ENCODE measurements around the gene CACNB4.
"Not testable (repeated sequence)": the region's sequence is repeated elsewhere in the genome, so short reads cannot be mapped to it uniquely, and the experiment has no call there.

CACNB4 gene

DNA sequence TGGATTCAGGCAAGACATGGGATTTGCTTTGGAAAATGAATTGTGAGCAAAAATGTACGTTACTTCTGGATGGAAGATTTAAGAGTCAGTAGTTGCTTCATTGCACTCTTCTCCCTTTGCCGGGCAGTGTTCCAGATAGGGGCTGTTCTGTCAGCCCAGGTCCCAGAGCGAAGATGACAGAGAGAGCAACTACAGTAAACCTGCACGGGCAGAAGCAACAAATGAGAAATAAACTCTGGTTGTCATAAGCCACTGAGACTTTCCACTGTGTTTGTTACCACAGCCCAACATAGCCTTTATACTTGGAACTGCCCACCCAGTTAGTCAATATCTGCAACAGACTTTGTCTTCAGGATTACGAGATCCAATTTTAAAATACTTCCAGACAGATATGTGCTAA lies 83.3 kb downstream of the CACNB4 start:
- no peak for DNase-seq

DNA sequence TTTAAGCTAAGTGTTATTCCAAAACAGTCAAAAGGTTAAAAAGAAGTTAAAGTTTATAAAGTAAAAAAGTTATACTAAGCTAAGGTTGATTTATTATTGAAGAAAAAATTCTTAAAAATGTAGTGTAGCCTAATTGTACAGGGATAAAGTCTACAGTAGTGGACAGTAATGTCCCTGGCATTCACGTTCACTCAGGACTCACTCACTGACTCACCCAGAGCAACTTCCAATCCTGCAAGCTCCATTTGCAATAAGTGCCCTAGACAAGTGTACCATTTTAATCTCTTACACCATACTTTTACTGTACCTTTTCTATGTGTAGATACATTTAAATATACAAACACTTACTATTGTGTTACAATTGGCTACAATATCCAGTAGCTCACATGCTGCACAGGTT lies 86.1 kb downstream of the CACNB4 start:
- no peak for DNase-seq

DNA sequence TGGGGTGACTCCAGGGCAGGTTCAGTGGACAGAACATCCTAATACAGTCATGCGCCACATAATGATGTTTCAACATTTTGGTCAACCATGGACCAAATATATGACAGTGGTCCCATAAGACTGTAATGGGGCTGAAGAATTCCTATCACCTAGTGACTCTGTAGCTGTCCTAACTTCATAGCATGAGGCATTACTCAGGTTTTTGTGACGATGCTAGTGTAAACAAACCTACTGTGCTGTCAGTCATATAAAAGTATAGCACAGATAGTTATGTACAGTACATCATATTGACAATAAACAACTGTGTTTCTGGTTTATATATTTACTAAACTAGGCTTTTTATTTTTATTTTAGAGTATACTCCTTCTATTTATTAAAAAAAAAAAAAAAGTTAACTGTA lies 87.1 kb downstream of the CACNB4 start:
- DNase-seq = no peak

DNA sequence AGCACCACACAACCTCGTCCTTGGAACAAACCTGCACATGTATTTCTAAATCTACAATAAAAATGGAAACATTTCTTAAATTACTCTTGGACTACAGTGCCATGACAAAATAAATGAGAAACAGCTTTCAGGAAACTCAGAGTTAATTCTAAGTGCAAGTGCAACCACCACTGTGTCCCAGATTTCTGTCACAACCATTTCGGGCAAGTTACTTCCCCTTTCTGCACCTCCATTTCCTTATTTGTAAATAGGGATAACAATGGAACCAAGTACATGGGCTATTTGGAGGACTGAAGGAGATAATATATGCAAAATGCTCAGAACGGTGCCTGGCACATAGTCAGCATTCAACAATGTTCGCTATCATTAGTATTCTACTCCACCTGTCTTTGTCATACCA lies 93.2 kb downstream of the CACNB4 start:
- no peak for DNase-seq

DNA sequence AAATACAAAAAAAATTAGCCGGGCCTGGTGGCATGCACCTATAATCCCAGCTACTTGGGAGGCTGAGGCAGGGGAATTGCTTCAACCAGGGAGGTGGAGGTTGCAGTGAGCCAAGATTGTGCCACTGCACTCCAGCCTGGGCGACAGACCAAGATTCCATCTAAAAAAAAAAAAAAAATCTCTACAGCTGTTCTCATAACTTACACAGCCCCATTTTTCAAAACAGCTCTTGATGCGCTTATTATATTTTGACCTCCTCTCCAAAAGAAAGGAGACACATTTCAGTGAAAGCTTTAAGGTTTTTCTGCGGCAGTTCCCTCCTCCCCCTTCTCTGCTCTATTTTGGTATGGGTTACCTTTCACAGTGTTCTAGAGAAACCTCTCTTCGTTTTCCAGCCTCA lies 95.6 kb downstream of the CACNB4 start:
- not testable (repeated sequence) for DNase-seq

DNA sequence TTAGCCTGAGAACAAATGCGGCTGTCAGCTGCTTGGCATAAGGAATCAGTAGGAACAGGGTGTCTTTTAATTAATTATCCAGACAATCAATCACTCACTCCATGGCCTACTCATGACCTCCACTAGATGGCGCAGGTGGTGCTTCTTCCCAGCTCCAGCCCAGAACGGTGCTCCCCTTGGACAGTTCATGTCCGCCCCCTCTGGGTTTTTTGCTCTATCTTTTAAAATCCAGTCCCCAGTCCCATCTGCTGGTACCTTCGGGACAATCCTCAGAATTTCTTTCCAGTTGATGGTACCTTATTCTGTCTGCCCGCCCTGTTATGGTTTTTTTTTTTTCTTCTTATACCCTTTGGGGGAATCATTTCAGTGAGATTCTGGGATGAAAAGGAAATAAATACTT lies 99.8 kb downstream of the CACNB4 start:
- DNase-seq = peak; percentile 51

DNA sequence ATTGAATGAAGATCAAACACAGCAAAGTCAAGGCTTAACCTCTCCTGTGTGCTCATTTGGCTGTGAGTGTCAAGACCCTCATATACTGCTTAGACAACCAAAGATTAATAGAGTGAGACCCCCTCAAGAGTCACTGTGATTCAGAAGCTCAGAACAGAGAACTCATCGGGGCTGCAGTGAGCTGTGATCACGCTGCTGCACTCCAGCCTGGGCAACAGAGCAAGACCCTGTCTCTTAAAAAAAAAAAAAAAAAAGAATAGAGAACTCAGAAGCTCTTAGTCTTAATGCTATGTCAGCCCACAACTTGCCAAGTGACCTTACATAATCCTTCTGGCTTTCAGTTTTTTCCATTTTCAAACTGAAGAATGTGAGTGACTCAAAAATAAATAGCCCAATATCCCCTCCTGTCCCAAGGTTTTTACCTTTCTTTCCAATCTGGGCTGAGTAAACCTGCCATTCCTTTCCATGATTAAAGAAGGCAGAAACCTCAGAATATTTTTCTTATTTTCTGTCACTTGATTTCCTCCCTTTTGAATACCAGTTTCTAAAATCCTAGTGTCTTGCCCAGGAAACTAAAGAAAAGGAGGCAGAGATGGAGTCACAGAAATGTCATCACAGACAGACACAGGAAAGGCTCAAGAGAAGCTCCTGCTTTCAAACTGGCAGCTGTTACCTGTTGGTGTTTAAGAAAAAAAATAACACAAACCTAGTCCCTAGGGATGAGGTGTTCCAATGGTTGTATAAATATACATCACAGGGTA lies 102.4 kb downstream of the CACNB4 start:
- no peak for DNase-seq

DNA sequence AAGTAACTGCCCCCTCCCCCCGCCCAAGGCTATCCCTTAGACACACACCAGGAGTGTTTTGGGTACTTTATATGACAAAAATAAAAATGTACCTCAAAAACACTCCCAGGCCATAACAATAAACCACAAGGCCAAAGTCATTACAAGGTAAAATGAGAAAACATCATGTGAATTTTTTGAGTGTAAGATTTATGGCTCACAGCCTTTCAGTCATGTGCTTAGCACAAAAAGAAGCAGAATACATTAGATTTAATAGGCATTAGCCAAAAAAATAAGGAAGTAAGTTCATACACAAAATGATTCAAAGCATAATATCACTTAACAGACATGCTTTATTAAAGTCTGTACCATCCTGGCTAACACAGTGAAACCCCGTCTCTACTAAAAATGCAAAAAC lies 103.7 kb downstream of the CACNB4 start:
- DNase-seq = no peak

DNA sequence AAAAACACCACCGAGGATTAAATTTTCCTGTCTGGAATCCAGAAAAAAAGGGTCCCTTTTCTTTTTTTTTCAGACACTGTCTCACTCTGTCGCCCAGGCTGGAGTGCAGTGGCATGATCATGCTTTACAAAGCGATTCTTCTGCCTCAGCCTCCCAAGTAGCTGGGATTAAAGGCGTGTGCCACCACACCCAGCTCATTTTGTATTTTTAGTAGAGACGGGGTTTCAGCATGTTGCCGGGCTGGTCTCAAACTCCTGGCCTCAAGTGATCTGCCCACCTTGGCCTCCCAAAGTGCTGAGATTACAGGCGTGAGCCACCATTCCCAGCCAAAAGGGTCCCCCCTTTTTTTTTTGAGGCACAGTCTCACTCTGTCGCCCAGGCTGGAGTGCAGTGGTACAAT lies 104.7 kb downstream of the CACNB4 start:
- not testable (repeated sequence) for DNase-seq

DNA sequence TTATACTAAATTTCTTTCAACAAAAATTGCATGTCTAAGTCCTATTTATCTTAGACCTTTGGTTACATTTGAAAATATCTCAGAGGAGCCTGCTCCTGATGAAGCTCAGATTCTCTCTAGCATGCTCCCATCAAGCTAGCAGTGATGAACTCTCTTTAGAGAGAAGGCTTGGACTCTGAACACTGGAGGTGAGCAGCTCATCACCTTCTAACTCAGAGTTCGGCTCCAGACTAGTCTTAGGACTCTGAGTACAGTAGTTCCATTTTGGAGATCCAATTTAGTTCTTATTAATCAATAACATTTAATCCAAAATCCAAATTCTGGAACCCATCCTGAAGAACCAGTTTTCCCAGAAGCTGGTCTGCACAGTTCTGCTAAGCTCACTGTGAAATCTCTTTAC lies 107.8 kb downstream of the CACNB4 start:
- DNase-seq = no peak

DNA sequence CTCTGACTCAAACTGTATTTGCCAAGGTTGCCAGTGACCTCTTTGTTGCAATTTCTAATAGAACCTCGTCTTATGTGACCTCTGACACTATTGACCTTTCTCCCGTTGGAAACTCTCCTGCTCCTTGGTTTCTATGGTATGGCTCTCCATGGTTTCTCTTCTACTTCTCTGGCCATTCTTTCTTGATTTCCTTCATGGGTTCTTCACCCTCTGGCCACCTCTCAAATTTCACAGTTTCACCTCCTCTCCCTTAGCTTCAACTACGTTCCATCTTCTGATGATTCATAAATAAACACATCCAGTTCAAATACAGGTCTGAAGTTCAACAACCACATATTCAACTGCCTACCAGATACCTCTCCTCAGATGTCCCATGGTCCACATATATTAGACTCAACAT lies 109.5 kb downstream of the CACNB4 start:
- no peak for DNase-seq

DNA sequence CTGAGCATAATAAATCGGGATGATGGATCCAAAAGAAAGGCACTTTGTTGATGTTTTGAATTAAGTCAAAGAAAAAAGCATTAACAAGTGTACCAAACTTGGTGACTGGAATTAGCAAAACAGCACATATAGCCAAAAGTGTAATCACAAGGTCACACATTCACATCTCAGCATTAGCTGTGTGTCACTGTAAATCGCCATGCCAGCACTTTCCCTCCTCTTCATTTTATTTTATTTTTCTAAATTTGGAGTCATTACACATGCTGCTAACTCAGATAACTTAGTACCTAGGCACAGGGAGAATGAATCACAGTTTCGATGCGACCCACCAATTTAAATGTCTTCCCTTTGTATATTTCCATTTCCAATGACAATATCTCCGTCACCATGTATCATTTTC lies 111.4 kb downstream of the CACNB4 start:
- DNase-seq = no peak

DNA sequence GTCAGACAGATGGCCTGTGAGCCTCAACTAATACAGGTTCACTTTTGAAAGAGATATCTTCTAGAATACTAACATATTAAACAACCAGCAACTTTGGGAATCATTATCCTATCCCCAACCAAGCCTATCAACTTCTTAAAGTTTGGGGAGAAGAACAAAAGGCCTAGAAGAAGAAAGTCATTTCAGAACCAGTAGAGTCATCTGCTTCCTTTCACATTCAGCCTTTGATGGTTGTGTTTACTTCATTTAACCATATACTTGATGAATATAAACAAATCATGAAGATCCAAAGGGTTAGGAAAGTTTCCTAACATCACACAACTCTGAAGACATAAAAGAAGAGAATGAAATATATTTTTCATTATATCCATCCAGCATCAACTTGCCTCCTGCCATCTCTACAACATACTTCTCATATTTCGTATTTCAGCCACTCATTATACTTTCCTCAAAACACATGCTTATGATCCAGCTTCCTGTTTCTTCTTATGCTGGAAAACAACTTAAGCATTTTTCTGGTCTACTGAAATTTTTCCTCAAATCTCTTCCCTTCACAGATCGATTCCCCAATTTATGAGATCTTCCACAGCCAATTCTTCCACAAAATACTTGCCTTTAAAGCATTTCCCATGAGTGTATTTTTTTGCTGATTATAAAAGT lies 114.3 kb downstream of the CACNB4 start:
- no peak for DNase-seq

DNA sequence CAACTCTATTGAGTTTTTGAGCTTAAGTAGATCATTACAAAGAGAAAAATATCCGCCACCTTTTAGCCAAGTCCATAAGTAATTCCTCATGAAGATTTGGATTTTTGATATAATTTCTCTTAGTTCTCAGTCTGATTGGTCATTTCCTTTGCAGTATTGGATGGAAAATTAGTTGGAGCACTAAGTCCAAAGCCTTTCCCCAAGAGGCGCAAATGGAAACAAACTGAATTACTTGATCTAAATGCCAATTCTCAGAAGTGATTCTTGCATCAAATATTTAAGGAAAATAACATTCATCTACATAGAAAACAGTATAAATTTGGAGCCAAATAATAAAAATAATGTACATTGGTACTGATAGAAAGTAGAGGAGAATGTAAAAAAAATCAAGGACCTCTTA lies 115.6 kb downstream of the CACNB4 start:
- DNase-seq = no peak

DNA sequence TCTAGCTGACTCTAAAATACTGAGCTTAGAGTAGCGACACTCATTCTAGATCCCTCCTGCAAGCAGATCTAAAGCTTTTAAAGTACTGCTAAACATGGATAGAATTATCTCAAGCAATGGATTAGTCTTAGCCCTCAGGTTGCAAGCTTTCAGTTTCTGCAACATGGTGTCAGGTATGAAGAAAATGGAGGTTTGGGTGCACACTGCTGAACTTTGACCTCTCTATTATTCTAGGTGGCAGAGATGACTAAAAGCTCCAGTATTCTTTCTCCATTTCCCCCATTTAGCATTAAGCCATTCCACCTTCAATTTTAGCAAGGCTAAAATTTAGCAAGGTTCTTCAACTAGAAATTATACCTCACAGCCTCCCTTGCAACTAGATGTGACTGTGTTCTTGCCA lies 117.0 kb downstream of the CACNB4 start:
- DNase-seq = no peak

DNA sequence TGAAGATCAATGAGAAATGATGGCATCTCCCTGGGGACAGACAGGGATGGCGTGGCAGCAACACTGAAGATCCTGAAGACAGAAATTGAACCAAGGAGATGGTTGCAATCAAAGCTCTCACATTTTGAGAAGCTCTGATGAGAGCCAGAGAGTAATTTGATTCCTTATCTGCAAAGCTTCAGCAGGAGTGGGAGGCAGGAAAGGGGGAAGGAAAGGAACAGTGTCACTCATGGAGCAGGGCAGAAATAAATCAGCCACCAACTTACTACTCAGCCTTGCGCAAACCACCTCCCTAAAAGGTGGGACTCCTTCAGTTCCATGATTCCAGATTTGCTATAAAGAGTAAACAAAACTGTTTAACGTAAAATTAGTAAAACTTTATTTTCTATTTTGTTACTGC lies 119.2 kb downstream of the CACNB4 start:
- DNase-seq = no peak

DNA sequence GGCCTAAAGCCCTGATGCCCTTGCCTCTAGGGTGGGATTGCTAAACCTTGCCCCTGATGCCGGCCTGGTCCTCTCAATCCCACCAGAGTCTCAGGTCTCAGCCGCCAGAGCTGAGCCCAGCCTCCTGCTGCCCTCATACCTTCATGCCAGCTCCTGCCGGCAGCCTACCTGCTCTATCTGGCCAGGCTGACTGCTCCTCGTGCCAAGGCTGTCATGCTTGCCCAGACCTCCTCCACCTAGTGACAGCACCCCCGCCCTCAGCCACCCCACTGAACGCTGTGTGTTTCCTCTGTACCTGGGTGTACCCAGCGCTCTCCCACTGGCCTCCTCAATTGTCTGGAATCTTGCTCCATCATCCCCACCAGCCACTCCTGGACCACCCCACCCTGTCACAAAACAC lies 120.1 kb downstream of the CACNB4 start:
- DNase-seq = no peak

DNA sequence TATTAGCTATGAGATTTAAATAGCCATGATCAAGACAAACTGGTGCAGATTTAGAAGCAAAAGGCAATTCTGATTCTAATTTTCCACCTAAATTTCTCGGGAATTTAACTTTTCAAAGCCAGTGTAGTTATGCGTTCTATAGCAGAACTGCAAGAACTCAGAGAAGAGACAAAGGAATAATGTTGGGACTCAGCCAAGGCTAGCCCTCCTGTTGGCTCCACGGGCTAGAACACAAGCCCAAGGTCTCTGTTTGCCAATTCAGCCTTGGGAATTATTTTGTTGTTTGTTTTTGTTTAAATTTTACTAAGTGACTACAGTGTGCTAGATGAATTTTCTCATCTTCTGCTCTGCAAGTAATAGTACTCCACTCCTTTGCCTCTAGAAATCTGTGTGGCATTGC lies 121.2 kb downstream of the CACNB4 start:
- DNase-seq = no peak

DNA sequence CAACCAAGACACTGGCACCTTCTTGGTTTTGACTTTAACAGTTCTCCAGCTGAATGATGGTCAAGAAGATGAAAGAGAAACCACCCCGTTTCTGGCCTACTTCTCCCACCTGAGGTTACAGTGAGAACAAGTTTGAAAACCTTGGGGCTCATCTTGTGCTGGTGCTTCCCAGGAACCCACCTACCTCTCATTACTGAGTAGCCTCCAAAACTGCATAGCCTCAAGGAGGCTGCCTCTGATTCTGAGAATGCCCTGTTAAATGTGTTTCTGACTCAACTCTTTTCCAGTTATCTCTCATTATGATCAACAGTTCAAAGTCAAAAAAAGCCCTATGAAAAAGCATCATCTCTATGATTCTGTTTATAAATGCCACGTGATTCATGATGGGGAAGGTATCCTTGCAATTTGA lies 121.9 kb downstream of the CACNB4 start:
- DNase-seq = no peak

DNA sequence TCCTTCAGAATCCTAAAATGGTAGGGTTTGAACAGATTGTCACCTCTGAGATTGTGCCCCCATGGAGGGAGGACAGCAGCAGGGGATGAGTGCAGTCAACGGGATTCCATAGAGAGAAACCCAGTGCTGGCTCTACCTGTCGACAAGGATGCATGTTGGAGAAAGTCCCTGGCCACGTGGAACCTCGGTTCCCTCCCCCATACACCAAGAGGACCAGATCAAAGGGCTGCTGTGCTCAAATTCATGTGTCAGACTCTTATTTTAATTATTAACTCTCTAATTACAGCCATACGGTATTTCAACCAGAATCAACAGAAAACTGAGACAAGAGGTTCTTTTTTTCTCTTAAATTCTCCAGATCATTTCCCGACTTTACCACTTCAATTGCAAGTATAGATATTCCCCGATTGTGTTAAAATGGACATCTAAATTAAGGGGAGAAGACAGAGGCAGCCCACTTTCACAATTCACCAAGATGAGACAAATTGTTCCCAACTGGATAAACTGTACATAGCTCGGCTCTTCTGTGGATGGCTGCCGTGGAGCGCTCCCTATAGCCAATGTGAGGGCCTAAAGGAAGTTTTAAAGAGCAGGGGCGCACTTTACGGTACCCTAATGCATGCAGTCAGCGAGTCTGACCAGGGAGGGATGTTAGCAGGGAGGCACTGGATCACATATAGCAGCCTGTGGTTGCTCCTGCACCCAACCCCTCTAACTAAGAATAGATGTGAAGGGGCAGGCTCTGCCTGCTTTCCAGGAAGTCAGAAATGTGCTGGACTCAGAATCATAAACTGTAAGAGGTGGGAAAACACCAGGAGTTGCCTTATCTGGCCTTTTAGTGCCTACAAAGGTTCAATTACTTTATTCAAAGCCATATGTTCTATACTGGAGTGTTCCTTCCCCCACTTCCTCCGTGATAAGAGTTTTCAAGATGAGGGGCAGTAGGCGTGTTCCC lies 123.1 kb downstream of the CACNB4 start:
- no peak for DNase-seq

DNA sequence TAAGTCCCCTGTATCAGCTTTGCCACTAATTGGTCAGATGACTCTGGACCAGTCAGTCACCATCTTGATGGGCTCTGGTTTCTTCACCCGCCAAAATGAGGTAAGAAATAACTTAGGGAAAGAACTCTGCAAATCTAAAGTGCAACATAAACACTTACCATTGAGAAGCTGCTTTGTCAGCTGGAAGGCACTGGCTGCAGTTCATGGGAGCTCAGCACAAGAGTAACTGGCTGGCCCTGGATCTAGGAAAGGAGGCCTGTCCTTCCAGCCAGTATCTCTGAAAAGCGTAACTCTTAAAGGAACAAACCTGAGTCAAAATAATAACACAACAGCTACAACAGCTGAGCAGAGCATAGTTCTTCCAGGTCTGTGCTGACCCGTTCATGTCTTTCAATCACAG lies 123.9 kb downstream of the CACNB4 start:
- no peak for DNase-seq

DNA sequence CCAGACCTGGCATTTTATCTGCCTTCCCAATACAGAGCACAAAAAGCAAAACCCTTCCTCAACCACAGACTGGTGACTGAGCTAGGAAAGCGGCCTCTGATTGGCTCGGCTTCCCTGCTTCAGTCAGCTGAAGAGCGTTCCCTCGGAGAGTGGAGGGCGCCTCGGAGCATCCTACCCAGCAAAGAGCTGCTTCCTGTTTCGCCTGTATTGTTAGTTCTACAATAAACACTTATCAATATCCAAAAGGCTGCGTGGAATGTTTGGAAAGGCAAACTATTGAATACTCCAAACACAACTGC lies 125.0 kb downstream of the CACNB4 start:
- DNase-seq = no peak

DNA sequence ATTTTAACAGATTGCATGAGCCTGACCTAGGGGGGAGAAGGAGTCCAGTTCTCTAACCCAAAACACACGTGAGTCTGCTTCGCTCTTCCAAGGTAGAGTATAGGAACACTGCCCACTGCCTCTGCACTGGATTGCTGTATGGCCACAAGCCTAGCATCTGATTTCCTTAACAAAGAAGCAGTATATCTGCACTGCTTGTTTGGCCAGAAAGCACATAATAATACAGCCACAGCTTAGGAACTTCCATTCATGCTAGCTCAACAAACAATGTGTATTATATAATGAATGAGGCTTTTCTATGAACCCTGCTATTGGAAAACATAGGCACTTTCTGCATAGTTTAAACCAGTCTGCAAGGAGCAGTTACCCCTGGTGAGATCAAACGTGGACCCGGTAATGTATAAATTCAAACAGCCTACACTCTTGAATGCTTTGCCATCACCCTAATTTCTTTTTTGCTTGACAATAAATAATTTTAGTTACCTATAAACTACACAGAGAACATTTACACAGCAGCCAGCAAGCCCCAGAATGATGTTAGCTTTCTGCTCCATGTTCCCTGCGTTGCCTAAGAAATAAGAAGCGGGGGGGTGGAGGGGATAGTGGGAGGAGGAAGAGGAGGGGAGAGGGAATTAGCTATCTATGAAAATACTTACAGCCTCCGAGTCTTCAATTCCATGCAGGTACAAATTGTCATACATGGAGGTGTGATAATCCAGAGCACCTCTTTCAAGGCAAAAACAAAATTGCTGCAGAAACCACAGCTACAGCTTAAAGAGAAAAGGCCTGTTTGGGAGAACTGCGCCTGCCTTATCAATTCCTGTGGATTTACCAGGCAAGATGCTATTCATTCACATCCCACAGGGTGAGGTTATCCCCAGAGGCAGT lies 125.6 kb downstream of the CACNB4 start:
- no peak for DNase-seq
